B cell (primary cell): ENCODE data around the gene PDE12. TPM values are rescaled to one million over a fixed set of nuclear protein-coding genes. Genes with fewer than 3 reads are reported as not detected.
A peak's percentile ranks its signal among the peaks of the same experiment; 100 is the strongest.

Experiments
- ATAC-seq: fragments of 200-7000 bp; cut with Tn5 transposase; one replicate; pipeline ENCODE4 v1.10.0; 2021; ENCODE audit warnings: low read depth, mild to moderate bottlenecking, moderate number of reproducible peaks, moderate library complexity
- CTCF ChIA-PET: fragments of 350-600 bp; sonication (Branson Sonifier 250); formaldehyde crosslinking; loops from one replicate; lab custom pipeline; 2021; ENCODE audit warnings: antibody characterized with exemption, inconsistent platforms; lab: Charles Lee
- POLR2A ChIA-PET: fragments of 350-600 bp; sonication (Branson Sonifier 250); formaldehyde crosslinking; loops from one replicate; lab custom pipeline; 2021; ENCODE audit warnings: antibody characterized with exemption; lab: Charles Lee
- DNase-seq: peaks from one replicate; pipeline ENCODE4 v3.0.0; 2013
- H2AFZ ChIP-seq: 2 replicates; pipeline ENCODE4 v1.6.1; 2012; ENCODE audit warnings: mild to moderate bottlenecking, low read depth, low read length; ENCODE audit not compliant: insufficient read depth, poor library complexity, severe bottlenecking
- H3K27ac ChIP-seq, 2 donors: 1 replicate in 1 of 2; 2 replicates in 1 of 2; pipeline ENCODE4 v1.5.1; 2012 to 2013; ENCODE audit warnings: low read length in 2 of 2, mild to moderate bottlenecking in 2 of 2, moderate library complexity in 1 of 2
- H3K27me3 ChIP-seq, 4 experiments: fragments of 200-600 bp in 1 of 4; sonication (generic) in 1 of 4; replicated peaks in 1 of 4; 1 replicate in 2 of 4; 2 replicates in 2 of 4; pipeline versions ENCODE4 v1.6.1 to v1.7.0; 2013 to 2016; ENCODE audit warnings: low read length in 3 of 4, mild to moderate bottlenecking in 2 of 4, mixed read lengths in 1 of 4, moderate library complexity in 1 of 4; ENCODE audit not compliant: insufficient read depth in 4 of 4, control insufficient read depth in 3 of 4; ENCODE audit errors: control extremely low read depth in 1 of 4
- H3K36me3 ChIP-seq, 2 experiments: replicated peaks in 1 of 2; 1 replicate in 1 of 2; 2 replicates in 1 of 2; pipeline versions ENCODE4 v1.6.1 to v1.7.1; 2013; ENCODE audit warnings: low read length in 1 of 2; ENCODE audit not compliant: insufficient read depth in 2 of 2, control insufficient read depth in 1 of 2; ENCODE audit errors: control extremely low read depth in 1 of 2, extremely low read depth in 1 of 2
- H3K4me1 ChIP-seq, 2 donors: fragments of 200-600 bp in 1 of 2; sonication (generic) in 1 of 2; 1 replicate in 1 of 2; 2 replicates in 1 of 2; pipeline versions ENCODE4 v1.5.1 to v1.6.1; 2013 to 2017; ENCODE audit warnings: low read length in 2 of 2; ENCODE audit not compliant: control insufficient read depth in 2 of 2, insufficient read depth in 2 of 2
- H3K4me2 ChIP-seq: replicated peaks from 2 replicates; pipeline ENCODE3; 2012; ENCODE audit warnings: mild to moderate bottlenecking, low read depth, low read length; ENCODE audit not compliant: poor library complexity, severe bottlenecking
- H3K4me3 ChIP-seq, 5 experiments: fragments of 200-600 bp in 1 of 5; sonication (generic) in 1 of 5; 1 replicate in 3 of 5; 2 replicates in 2 of 5; pipeline versions ENCODE4 v1.5.1 to v1.7.0; 2011 to 2016; ENCODE audit warnings: low read length in 4 of 5, mild to moderate bottlenecking in 4 of 5, low read depth in 2 of 5, control low read depth in 1 of 5, moderate library complexity in 1 of 5; ENCODE audit not compliant: insufficient read depth in 1 of 5; ENCODE audit errors: control extremely low read depth in 1 of 5, extremely low read depth in 1 of 5
- H3K79me2 ChIP-seq: fragments of 200-600 bp; sonication (generic); one replicate; pipeline ENCODE4 v1.6.0; 2016; ENCODE audit warnings: low read length; ENCODE audit not compliant: control insufficient read depth, insufficient read depth
- H3K9ac ChIP-seq: fragments of 200-600 bp; sonication (generic); 2 replicates; pipeline ENCODE4 v1.6.1; 2017; ENCODE audit warnings: mild to moderate bottlenecking, low read length, moderate library complexity
- H3K9me3 ChIP-seq, 3 donors: one replicate each; pipeline versions ENCODE4 v1.6.1 to v1.7.1; 2013; ENCODE audit warnings: low read length in 2 of 3; ENCODE audit not compliant: control insufficient read depth in 2 of 3, insufficient read depth in 1 of 3; ENCODE audit errors: control extremely low read depth in 1 of 3
- H4K20me1 ChIP-seq: 2 replicates; pipeline ENCODE4 v1.6.0; 2012; ENCODE audit warnings: mild to moderate bottlenecking, low read length; ENCODE audit not compliant: insufficient read depth, control insufficient read depth, poor library complexity, severe bottlenecking
- H3K27ac Mint-ChIP-seq: one replicate; pipeline ENCODE4 v1.8.0; 2021; ENCODE audit warnings: mixed read lengths
- H3K27me3 Mint-ChIP-seq: one replicate; pipeline ENCODE4 v1.8.0; 2021; ENCODE audit warnings: mixed read lengths
- H3K4me1 Mint-ChIP-seq: one replicate; pipeline ENCODE4 v1.8.0; 2021; ENCODE audit warnings: mixed read lengths
- H3K4me3 Mint-ChIP-seq: one replicate; pipeline ENCODE4 v1.8.0; 2021; ENCODE audit warnings: mixed read lengths
- H3K9me3 Mint-ChIP-seq: one replicate; pipeline ENCODE4 v1.8.0; 2022; ENCODE audit warnings: mixed read lengths; ENCODE audit not compliant: insufficient read depth
- EZH2 ChIP-seq: IDR thresholded peaks from 2 replicates; pipeline ENCODE4 v1.6.1; 2012; ENCODE audit warnings: borderline replicate concordance, low read depth, mild to moderate bottlenecking, moderate library complexity, low read length; ENCODE audit not compliant: insufficient read depth, poor library complexity, severe bottlenecking
- WGBS: methylation state at CpG from one replicate; pipeline ENCODE4 v1.1.5; 2013; ENCODE audit warnings: missing lambda C conversion rate; ENCODE audit not compliant: insufficient coverage; 5-methylcytosine and 5-hydroxymethylcytosine counted together
- intact Hi-C: fragments of 100-400 bp; cut with micrococcal nuclease; formaldehyde crosslinking; loops from one replicate; pipeline ENCODE4 v1.10.0; 2022
- polyA plus RNA-seq: library from polyadenylated mRNA; depleted of rRNA; stranded (reverse); fragments of >200 nt; gene quantifications from 2 replicates; pipeline ENCODE4 v1.2.3, GENCODE V29; 2012
- total RNA-seq, 2 donors: library from RNA; stranded (reverse); fragments of 120-200 nt in 1 of 2; gene quantifications; 1 replicate in 1 of 2; 2 replicates in 1 of 2; pipeline versions ENCODE4 v1.2.3 to v1.2.4, GENCODE V29; 2013 to 2022
- TF ChIP-seq, protein P1 (sequence below): fragments of 200-600 bp; IDR thresholded peaks from one replicate; pipeline ENCODE4 v1.8.0; 2022; ENCODE audit warnings: antibody characterized with exemption, mild to moderate bottlenecking

PDE12 gene
- total and polyA plus RNA-seq, 2 donors (not counting 1 experiment from before 2014, with no cell fraction given) = 7.3 to 18.3 TPM

DNA sequence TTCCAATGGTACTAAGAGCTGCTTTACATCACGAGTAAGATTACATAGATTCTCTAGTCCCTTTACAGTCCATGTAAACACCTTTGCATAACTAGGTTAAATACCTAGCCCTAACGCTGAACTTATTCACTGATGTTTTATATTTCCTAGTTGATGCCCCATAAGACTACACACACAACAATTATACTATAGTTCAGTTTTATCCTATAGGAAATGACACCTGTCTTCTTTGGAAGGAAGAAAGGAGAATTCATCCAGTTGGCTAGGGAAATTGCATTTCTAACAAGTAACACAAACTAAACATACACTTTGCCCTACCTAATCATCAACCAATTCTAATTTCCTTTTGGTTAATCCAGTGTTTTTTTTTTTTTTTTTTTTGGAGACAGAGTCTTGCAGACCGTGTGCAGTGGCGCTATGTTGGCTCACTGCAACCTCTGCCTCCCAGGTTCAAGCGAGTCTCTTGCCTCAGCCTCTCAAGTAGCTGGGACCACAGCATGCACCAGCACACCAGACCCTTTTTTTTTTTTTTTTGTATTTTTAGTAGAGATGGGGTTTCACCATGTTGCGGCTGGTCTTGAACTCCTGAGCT is 13.9 kb downstream of the PDE12 start:
- peaks cover 2 to 40% of the 10 kb centered on the region in 2 experiments for H3K36me3 ChIP-seq
- H3K27me3 ChIP-seq = no peaks in the 10 kb centered on the region
- H3K4me3 ChIP-seq = no peak overlapping the region
- H3K4me2 ChIP-seq = no peak overlapping the region
- no peak overlapping the region for H3K9ac ChIP-seq
- ATAC-seq (no peak), DNase-seq (no peak)
- CTCF ChIA-PET = no interaction called here
- Mint-ChIP-seq H3K27ac (peak overlapping the region; percentile 46), H3K4me3 (no peak overlapping the region), H3K9me3 (no peaks in the 10 kb centered on the region), H3K27me3 (no peaks in the 10 kb centered on the region), H3K4me1 (no peaks in the 10 kb centered on the region)
- WGBS = no CpG with 5 or more reads among the region's 6 CpGs
- no peak overlapping the region for H2AFZ ChIP-seq
- peaks cover 26% of the 10 kb centered on the region for H3K79me2 ChIP-seq
- no peak for TF ChIP-seq EZH2
- TF ChIP-seq, protein P1, sequence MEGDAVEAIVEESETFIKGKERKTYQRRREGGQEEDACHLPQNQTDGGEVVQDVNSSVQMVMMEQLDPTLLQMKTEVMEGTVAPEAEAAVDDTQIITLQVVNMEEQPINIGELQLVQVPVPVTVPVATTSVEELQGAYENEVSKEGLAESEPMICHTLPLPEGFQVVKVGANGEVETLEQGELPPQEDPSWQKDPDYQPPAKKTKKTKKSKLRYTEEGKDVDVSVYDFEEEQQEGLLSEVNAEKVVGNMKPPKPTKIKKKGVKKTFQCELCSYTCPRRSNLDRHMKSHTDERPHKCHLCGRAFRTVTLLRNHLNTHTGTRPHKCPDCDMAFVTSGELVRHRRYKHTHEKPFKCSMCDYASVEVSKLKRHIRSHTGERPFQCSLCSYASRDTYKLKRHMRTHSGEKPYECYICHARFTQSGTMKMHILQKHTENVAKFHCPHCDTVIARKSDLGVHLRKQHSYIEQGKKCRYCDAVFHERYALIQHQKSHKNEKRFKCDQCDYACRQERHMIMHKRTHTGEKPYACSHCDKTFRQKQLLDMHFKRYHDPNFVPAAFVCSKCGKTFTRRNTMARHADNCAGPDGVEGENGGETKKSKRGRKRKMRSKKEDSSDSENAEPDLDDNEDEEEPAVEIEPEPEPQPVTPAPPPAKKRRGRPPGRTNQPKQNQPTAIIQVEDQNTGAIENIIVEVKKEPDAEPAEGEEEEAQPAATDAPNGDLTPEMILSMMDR = no peak
- no peak overlapping the region for H3K27ac ChIP-seq
- H4K20me1 ChIP-seq = no peaks in the 10 kb centered on the region
- no peaks in the 10 kb centered on the region for H3K9me3 ChIP-seq
- H3K4me1 ChIP-seq = no peaks in the 10 kb centered on the region
- POLR2A ChIA-PET = no interaction called here
- intact Hi-C loops = no loop called here

DNA sequence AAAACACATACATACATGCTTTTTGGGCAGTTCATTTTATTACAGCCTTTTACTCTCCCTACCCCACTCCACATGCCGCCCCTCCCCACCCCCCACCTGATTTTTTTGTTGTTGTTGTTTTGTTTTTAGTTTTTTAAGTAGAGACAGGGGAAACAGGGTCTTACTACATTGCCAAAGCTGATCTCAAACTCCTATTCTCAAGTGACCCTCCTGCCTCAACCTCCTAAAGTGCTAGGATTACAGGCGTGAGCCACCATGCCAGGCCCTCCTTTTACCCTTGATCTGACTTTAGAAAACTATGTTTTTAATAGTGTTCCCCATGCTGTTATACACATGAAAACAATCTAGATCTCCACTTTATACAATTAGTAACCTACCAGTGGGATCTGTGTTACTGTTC is 14.8 kb downstream of the PDE12 start:
- Histone ChIP-seq H4K20me1 (no peaks in the 10 kb centered on the region), H3K4me1 (no peaks in the 10 kb centered on the region), H3K79me2 (peaks cover 25% of the 10 kb centered on the region), H3K4me2 (no peak overlapping the region), H2AFZ (no peak overlapping the region), H3K9ac (no peak overlapping the region), H3K4me3 (no peak overlapping the region), H3K36me3 (peaks cover 2 to 49% of the 10 kb centered on the region in 2 experiments), H3K27ac (no peak overlapping the region), H3K9me3 (no peaks in the 10 kb centered on the region), H3K27me3 (no peaks in the 10 kb centered on the region)
- H3K4me1 Mint-ChIP-seq = no peaks in the 10 kb centered on the region
- ATAC-seq (no peak), DNase-seq (no peak)
- H3K27ac Mint-ChIP-seq = no peak overlapping the region
- intact Hi-C loops = no loop called here
- ChIA-PET CTCF (no interaction called here), POLR2A (no interaction called here)
- WGBS = no CpG with 5 or more reads among the region's 2 CpGs
- TF ChIP-seq EZH2 = no peak
- TF ChIP-seq, protein P1 = no peak
- H3K4me3 Mint-ChIP-seq = no peak overlapping the region
- no peaks in the 10 kb centered on the region for H3K27me3 Mint-ChIP-seq
- no peaks in the 10 kb centered on the region for H3K9me3 Mint-ChIP-seq
